SW 1271 (cell line): ENCODE measurements around the gene IFIT3.
"Not testable (repeated sequence)": the region's sequence is repeated elsewhere in the genome, so short reads cannot be mapped to it uniquely, and the experiment has no call there.

Source experiments
- DNase-seq, 2 experiments: peaks; one replicate each; lab custom pipeline; 2025; lab: John Stamatoyannopoulos, UW

The IFIT3 gene

DNA sequence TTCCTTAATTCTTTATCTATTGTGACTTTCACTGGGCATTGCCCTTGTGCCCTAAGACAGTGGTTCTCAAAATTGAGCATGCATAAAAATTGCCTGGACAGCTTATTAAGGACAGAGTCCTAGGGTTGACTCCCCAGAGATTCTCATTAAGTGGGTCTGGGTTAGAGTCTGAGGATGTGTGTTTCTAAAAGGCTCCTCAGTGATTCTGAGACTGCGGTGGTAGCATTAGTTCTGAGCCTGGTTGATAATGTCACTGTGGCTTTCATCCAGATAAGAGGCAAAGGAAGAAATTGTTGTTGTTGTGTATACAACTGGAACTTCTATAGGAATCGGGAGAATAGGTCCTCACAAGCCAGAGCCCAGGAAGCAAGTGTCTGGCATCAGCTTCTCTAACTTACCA, 24.6 kb upstream of the IFIT3 start:
- no peak for DNase-seq

DNA sequence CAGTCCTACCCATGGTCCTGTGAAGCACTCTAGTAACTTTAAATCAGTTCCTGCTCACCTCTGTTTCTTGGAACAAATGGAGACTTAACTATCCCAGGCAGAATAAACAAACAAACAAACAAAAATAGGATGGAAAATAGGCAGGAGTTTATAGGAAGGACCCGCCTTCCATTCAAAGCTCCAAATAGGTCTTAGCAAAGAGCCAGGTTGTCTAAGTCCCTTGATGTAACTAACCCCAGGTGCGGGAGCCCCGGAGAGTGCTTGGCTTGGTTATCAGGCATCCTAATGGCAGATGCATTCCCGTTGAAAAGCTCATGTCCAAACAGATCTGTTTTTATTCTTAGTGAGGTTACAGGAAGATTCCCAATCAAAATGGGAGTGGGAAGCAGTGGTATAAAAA, 23.8 kb upstream of the IFIT3 start:
- DNase-seq = no peak

DNA sequence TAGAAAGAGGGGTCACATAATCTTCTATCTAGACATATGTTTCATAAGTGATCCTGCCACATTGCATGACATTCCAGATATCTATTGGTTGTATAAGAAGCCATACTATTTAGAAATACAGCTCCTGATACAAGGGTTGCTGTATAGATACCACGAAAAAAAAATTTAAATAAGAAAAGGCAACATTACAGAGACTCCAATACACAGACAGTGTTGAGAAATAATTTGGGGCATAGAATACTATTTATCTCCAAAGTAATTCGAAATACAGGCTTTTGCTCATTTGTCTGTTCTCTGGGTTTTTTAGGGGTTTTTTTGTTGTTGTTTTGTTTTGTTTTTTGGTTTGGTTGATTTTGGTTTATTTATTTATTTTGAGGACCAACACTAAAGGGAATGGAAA, 23.4 kb upstream of the IFIT3 start:
- DNase-seq = no peak

DNA sequence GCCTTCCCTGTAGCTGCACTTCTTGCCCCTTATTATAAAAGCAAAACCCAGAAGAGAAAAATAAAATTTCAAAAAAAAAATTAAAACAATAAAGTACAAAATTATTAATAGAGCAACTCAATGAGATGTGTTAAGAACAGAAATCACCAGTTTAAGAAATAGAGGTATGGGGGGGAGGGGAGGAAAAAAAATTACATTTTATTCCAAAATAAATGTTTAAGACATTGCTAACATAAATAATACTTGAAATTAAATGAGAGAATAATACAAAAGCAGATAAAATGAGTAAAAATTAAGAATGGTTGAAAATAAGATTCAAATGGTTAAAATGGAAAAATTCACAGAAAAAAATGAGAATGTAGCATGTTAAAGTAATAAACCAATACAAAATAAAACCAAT, 22.9 kb upstream of the IFIT3 start:
- no peak for DNase-seq

DNA sequence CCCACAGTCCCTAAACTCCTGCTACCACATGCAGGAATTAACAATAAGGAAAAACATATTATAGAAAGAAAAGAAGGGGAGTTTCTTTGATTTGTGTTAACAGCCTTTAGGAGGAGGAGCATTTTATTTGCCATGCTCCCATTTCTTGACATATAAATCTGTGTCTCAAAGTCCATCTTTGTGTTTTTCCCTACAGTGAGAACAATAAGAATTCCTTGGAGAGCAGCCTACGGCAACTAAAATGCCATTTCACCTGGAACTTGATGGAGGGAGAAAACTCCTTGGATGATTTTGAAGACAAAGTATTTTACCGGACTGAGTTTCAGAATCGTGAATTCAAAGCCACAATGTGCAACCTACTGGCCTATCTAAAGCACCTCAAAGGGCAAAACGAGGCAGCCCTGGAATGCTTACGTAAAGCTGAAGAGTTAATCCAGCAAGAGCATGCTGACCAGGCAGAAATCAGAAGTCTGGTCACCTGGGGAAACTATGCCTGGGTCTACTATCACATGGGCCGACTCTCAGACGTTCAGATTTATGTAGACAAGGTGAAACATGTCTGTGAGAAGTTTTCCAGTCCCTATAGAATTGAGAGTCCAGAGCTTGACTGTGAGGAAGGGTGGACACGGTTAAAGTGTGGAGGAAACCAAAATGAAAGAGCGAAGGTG, 21.9 kb upstream of the IFIT3 start:
- no peak for DNase-seq

DNA sequence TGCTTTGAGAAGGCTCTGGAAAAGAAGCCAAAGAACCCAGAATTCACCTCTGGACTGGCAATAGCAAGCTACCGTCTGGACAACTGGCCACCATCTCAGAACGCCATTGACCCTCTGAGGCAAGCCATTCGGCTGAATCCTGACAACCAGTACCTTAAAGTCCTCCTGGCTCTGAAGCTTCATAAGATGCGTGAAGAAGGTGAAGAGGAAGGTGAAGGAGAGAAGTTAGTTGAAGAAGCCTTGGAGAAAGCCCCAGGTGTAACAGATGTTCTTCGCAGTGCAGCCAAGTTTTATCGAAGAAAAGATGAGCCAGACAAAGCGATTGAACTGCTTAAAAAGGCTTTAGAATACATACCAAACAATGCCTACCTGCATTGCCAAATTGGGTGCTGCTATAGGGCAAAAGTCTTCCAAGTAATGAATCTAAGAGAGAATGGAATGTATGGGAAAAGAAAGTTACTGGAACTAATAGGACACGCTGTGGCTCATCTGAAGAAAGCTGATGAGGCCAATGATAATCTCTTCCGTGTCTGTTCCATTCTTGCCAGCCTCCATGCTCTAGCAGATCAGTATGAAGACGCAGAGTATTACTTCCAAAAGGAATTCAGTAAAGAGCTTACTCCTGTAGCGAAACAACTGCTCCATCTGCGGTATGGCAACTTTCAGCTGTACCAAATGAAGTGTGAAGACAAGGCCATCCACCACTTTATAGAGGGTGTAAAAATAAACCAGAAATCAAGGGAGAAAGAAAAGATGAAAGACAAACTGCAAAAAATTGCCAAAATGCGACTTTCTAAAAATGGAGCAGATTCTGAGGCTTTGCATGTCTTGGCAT, 21.1 kb upstream of the IFIT3 start:
- no peak for DNase-seq

DNA sequence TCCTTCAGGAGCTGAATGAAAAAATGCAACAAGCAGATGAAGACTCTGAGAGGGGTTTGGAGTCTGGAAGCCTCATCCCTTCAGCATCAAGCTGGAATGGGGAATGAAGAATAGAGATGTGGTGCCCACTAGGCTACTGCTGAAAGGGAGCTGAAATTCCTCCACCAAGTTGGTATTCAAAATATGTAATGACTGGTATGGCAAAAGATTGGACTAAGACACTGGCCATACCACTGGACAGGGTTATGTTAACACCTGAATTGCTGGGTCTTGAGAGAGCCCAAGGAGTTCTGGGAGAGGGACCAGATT, 20.6 kb upstream of the IFIT3 start:
- no peak for DNase-seq

DNA sequence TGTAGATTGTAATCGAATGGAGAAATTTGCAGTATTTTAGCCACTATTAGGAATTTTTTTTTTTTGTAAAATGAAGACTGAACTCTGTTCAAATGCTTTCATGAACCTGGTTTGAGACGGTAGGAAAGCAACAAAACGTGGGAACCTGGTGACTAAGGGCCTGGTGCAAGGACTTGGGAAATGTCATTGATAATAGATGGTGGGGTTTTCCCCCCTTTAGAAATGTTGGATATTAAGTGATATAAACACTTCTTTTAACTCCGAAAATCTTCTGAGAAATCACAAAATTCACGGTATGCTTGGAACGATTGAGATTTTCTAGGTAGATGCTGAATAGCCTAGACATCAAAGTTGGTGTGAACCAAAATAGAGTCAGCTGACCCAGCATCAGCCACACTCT, 19.5 kb upstream of the IFIT3 start:
- DNase-seq = no peak

DNA sequence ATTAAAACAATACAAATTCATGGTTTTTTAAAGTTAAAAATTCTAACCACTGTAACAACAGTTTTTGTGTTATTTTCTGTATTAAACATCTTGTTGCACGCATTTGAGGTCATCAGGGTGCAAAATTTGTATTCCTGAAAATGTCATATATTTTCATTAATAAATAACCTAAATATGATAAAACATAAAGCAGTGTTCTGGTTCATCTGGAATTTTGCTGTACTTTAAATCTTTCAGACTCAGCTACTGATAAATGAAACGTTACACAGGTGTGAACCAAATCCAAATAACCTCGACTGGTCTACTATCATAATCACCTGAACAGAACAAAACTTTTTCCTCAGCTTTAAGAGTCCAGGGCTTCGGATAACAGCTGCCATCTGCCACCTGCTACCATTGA, 19.1 kb upstream of the IFIT3 start:
- DNase-seq = no peak

DNA sequence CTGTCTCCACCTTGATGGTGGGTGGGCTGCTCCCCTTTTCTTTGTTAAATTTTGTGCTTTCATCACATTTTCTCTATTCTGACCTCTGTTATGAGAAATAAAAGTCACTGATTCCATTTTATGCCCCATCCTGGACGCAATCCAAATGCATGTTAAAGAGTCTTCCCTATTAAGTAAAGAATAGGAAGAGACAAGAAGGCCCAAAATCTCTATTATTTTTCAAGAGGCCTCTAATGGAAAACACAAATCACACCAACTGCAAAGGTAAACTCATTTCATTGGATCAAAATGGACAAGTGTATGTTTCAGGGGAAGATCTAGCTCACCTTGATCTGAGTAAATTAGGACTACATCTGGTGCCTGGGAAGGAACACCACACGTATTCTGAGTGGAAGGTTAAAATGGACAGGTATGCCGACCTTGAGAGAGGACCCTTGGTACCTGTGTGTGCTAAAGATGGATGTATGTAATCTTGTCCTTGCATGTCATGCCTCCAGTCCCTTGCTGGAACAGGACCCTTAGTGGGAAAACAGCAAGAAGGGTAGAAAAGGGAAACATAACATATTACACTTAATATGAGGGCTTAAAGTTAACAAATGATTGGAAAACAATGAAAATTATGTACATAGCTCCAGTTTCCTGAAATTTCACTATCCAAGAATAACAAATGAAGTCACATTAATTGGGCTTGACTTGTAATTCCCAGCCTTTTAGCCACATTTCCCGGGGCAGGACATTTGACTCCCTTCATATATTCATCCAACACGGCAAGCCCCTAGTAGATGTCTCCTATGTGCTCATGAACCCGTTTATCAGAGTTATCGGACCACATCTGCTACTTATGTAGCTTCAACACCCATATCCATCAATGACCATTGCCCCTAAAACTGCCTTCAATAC, 18.4 kb upstream of the IFIT3 start:
- no peak for DNase-seq

DNA sequence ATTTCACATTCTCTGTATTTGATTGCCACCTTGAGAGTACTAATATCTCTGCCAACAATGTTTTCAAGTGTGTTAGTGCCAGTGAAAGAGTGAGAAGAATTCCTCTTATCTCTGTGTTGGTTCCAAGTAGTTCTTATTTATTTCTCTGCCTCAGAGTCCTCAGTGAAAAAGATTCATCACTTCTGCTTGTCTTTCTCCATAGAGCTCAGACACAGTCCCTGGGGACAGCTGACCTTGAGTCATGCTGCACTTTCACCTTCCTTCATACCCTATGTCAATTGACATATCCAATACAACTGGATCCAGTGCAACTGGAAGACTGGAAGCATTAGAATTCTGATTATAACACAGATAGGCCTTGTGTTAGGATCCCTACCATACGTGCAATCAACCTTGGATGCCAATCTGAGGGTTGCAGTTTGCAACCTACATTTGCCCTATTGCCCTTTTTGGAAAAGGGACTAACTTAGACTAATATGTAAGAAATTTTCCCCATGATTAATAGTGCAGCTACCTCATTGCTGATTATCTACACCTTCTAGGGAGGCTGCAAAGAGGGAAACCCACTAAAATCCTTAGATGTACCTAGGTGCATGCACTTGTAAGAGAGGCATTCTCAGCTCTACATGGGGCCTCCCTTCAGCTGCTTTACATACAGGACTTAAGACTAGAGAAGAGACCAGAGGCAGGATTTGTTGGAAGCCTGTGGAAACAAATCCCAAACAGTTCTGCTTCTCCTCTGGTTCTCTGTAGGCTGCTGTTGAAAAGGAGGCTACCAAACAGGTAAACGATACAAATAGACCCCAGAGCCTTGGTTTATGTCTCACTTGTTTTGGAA, 17.5 kb upstream of the IFIT3 start:
- no peak for DNase-seq

DNA sequence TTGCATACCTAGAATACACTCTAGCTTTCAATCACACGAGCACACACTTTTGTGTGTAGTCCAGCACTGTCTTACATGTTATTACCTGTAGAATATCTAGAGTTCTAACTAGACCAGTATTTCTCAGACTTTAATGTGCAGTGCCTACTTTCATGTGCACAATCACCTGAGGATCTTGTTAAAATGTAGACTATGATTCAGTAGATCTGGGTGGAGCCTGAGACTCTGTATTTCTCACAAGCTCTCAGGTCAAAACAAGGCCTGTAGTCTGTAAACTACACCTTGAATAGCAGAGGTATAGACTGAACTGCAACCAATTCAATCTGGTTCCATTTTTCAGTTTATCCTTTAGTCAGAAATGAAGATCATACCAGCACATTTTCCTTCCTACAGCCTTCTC, 14.8 kb upstream of the IFIT3 start:
- no peak for DNase-seq

DNA sequence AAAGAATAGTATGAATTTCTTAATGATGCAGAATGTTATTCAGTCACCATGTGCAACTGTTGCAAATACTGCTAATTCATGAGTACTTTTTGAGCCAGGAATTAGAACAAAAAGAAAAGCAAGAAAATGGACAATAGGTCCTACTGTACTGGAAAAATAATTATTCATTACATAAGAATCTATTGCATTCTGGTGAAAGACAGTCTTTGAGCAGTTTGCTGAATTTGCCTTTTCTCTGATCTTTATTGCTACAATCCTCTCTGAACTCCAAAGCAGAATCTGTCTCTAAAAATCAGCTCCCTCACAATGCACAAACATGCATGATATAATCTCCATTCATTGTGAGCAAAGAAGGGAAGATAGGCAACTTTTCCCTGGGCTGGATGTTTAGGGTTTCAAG, 13.1 kb upstream of the IFIT3 start:
- DNase-seq = no peak

DNA sequence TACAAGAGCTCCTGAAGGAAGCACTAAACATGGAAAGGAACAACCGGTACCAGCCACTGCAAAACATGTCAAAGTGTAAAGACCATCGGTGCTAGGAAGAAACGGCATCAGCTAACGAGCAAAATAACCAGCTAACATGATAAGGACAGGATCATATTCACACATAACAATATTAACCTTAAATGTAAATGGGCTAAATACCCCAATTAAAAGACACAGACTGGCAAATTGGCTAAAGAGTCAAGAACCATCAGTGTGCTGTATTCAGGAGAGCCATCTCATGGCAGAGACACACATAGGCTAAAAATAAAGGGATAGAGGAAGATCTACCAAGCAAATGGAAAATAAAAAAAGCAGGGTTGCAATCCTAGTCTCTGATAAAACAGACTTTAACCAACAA, 9.8 kb upstream of the IFIT3 start:
- DNase-seq = not testable (repeated sequence)

DNA sequence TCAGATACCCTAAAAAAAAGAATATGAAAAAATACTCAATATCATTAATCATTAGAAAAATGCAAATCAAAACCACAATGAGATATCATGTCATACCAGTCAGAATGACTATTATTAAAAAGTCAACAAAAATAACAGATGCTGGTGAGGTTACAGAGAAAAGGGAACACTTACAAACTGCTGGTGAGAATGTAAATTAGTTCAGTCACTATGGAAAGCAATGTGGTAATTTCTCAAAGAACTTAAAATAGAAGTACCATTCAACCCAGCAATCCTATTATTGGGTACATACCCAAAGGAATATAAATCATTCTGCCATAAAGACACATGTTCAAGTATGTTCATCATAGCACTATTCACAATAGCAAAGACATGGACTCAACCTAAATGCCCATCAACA, 2.7 kb upstream of the IFIT3 start:
- not testable (repeated sequence) for DNase-seq

DNA sequence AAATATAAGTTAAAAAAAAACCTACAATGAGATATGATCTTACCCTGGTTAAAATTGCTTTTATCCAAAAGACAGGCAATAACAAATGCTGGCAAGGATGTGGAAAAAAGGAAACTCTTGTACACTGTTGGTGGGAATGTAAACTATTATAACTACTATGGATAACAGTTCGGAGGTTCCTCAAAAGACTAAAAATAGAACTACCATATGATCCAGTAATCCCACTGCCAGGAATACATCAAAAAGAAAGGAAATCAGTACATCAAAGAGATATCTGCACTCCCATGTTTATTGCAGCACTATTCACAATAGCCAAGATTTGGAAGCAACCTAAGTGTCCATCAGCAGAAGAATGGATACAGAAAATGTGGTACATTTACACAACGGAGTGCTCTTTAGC, 1.9 kb upstream of the IFIT3 start:
- DNase-seq = not testable (repeated sequence)

DNA sequence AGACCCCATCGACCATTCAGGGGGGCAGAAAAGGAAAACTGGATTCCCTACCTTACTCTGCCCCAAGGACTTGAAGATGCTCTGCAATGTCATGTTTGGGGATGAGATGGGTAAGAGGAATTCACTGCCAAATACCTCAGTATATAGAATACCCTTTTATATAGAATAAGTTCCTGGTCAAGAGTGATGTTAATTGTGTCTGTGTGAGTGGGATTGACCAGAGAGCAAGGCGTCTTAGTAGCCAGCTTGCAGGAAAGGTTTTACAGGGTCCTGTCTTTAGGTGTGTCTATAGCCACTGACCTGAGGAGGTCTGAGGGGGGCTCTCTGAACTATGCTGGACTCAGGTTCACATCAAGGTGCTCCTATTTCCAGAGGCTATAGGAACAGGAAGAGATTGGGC, 1.4 kb downstream of the IFIT3 start:
- no peak for DNase-seq

DNA sequence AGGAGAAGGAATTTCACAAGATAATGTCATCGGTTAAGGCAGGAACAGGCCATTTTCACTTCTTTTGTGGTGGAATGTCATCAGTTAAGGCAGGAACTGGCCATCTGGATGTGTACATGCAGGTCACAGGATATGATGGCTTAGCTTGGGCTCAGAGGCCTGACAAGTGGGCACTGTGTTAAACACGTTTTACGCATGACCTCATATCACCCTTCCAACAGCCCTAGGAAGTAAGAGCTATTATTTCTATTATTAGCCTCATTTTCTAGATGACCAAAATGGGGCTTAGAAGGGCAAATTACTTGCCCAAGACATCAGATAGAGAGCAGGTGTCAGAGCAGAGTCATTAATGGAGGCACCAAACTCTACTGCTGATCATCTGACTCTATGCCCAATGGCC, 2.2 kb downstream of the IFIT3 start:
- not testable (repeated sequence) for DNase-seq

DNA sequence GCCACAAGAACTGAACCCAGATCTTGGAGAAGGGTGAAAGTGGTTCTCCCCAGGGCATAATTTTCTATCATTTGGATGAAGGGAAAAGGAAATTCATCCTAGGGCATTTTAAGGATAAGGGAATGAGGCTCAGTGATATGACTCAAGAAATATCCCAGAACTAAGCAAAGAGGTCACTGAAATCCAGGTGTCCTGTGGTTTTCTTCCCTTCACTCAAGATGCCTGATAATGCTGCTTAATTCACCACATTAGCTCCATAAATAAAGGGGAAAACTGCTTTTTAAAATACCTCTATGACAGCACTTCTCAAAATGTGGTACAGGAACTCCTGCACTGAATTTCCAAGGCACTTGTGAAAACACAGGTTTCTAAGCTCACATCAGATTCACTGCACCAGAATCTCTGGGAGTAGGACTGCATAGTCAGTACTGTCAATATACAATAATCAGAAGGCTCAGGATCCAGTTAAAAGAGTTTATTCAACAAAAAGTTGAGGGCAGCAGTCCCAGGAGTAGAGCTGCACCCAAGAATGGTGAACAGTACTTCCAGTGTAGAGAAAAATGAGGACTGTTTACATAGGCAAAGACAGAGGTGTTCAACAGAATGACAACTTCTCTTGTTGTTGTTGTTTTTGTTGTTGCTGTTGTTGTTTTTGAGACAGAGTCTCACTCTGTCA, 2.9 kb downstream of the IFIT3 start:
- DNase-seq = no peak

DNA sequence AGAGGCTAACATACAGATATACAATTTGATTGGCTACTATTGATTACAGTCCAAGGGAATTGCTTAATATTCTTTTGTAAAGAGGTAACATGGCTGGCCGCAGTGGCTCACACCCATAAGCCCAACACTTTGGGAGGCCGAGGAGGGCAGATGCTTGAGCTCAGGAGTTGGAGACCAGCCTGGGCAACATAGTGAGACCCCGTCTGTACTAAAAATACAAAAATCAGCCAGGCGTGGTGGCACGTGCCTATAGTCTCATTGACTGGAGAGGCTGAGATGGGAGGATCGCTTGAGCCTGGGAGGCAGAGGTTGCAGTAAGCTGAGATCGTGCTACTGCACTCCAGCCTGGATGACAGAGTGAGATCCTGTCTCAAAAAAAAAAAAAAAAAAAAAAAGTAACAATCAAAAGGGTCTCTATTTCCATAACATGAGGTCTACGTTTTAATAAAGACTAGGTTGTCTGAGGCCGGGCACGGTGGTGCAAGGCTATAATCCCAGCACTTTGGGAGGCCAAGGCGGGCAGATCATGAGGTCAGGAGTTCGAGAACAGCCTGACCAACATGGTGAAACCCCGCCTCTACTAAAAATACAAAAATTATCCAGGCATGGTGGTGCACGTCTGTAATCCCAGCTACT, 3.8 kb downstream of the IFIT3 start:
- not testable (repeated sequence) for DNase-seq

DNA sequence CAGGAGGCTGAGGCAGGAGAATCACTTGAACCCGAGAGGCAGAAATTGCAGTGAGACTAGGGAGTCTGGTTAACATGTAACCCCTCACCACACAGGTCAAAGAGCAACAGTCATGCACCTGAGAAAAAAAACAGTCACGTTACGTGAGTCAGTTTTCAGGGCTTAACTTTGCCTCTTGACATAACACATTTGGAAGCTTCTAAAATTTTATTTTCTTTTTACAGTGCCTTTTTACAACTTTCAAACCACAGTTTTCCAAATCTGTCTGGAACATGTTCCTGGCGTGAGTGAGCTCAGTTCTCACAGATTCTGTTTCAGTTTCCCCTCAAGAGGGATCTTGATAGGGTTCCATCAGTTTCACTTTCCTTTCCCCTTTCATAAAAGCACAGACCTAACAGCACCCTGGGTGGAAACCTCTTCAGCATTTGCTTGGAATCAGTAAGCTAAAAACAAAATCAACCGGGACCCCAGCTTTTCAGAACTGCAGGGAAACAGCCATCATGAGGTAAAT, 4.4 kb downstream of the IFIT3 start:
- DNase-seq = peak in 1 of 2 experiments; percentile 6
